Bronchial epithelial cell (primary cell): Measurements from ENCODE around the gene SEMA4A. TPM values are rescaled to one million over a fixed set of nuclear protein-coding genes. Genes with fewer than 3 reads are reported as not detected.

Experiments
- DNase-seq: peaks from one replicate; pipeline ENCODE4 v3.0.0-alpha.2; 2010; ENCODE audit warnings: low read depth
- FAIRE-seq: peaks from 2 replicates; lab custom pipeline; 2011; peaks lifted over from hg19 to GRCh38; lab: Jason Lieb, UNC
- H3K27me3 ChIP-seq: 2 replicates; pipeline ENCODE4 v1.5.1; 2011; ENCODE audit warnings: low read length; ENCODE audit not compliant: control insufficient read depth, insufficient read depth
- H3K36me3 ChIP-seq: 2 replicates; pipeline ENCODE4 v1.5.1; 2011; ENCODE audit warnings: low read length; ENCODE audit not compliant: control insufficient read depth, insufficient read depth
- H3K4me3 ChIP-seq: 2 replicates; pipeline ENCODE4 v1.5.1; 2011; ENCODE audit warnings: mild to moderate bottlenecking, low read depth, low read length, control low read depth
- total RNA-seq: library from RNA; depleted of rRNA; stranded (reverse); fragments of >200 nt; gene quantifications from 2 replicates; pipeline ENCODE4 v1.2.1, GENCODE V29; 2014
- TF ChIP-seq, protein P1 (sequence below): IDR thresholded peaks from 2 replicates; pipeline ENCODE4 v1.5.1; 2011; ENCODE audit warnings: mild to moderate bottlenecking, moderate library complexity, low read length, control low read depth, inconsistent platforms; ENCODE audit not compliant: insufficient read depth, severe bottlenecking

The SEMA4A gene
- total RNA-seq, 1 donor from 2014 or later: 1.8 TPM

DNA sequence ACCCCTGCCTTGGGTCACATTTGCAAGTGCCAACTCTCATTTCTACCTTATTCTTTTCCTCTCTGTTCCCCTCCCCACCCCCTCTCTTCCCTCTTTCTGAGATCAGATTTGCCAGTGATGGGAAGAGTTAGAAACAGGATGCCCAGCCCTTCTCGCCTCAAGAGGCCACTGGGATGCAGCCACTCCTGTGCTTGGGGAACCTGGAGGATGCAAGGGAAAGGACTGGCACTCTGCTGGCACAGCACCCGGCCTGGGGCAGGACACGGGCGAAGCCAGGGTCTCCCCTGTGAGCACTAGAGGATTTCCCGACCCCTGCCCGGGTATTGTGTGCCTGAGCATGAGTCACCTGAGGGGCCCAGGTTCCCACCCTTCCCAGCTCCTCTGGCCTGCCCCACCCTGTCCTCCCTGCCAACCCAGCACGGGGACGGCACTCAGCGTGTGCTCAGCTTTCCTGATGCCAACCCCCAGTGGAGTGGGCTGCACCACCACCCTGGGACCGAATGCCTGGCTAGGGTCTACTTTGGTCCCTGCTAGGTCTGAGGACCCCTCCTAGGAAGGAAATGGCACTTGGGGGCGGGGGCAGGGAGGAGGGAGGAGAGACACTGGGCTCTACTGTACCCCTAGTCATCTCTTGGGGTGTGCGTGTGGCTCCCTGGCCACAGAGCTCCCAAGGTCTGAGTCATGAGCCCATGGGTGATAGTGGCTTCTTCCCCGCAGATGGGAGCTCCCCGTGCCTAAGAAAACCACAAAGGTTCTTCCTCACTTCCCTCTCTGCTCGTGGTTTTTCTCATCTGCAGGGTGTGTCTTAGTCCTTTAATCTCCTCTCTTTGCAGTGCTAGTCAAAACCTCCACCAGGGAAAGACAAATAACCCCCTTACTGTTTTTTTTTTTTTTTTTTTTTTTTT, 26.5 kb upstream of the SEMA4A start:
- TF ChIP-seq, protein P1, sequence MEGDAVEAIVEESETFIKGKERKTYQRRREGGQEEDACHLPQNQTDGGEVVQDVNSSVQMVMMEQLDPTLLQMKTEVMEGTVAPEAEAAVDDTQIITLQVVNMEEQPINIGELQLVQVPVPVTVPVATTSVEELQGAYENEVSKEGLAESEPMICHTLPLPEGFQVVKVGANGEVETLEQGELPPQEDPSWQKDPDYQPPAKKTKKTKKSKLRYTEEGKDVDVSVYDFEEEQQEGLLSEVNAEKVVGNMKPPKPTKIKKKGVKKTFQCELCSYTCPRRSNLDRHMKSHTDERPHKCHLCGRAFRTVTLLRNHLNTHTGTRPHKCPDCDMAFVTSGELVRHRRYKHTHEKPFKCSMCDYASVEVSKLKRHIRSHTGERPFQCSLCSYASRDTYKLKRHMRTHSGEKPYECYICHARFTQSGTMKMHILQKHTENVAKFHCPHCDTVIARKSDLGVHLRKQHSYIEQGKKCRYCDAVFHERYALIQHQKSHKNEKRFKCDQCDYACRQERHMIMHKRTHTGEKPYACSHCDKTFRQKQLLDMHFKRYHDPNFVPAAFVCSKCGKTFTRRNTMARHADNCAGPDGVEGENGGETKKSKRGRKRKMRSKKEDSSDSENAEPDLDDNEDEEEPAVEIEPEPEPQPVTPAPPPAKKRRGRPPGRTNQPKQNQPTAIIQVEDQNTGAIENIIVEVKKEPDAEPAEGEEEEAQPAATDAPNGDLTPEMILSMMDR: no peak
- no peaks in the 10 kb centered on the region for H3K27me3 ChIP-seq
- FAIRE-seq (no peak), DNase-seq (peak; percentile 69)
- H3K36me3 ChIP-seq: peaks cover 7% of the 10 kb centered on the region
- H3K4me3 ChIP-seq: no peak overlapping the region

DNA sequence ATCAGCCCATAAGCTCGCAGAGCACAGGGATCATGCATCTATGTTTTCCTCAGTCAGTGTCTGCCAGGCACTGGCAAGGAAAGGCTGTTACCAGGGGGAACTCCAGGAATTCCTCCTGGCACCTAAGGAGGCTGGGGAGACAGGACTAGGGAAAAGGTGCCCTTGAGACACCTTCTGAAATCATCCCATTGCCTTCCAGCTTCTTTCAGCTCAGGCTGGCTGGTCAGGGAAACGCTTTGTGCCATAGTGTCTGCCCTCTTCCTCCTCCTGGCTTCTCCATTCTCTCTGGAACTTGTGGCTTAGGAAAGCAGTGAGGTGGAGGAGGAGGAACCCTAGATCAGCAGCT, 25.1 kb upstream of the SEMA4A start:
- Histone ChIP-seq H3K36me3 (peaks cover 13% of the 10 kb centered on the region), H3K27me3 (no peaks in the 10 kb centered on the region), H3K4me3 (no peak overlapping the region)
- FAIRE-seq (no peak), DNase-seq (no peak)
- TF ChIP-seq, protein P1: no peak

DNA sequence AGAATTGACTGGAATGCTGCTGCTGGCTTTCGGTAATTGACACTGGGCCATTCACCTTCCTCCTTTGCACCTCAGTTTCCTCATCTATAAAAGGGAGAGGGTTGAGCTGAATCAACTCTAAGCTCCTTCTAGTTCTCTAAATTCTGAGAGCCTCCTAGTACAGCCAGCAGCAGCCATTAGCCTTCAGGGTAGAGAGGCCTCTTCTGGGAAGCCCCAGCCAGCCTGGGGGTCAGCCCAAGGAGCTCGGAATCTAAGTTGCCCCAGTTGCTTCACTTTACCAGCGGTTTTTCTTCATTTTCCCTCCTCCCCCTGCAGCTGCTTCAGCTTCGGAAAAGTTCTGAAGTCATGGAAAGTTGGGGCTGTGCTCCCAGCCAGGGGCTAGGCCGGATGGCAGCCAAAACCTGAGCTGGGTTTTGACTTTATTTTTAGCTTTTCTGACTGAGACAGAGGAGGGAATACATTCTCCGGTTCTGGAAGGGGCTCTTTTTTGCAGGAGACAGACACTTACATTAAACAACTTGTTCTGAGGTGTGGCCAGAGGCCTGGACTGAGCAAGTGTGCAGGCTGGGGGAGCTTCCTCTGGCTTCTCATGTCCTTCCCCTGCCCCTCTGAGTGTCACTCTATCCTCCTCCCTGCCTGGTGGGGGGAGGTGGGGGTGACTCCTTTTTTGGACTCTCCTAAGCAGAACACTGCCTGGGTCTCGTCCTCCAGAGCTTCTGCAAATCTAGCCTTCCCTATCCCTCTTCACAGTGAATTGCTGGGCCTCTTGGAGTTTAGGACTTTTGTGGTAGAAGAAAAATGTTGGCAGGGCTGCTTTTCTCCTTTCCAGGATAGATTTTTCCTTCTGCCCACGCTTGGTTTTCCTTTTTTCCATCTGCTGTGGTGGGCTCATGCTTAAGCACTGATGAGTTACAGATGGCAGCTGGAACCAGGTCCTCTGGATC, 24.5 kb upstream of the SEMA4A start:
- TF ChIP-seq, protein P1: no peak
- Histone ChIP-seq H3K4me3 (no peak overlapping the region), H3K27me3 (no peaks in the 10 kb centered on the region), H3K36me3 (peaks cover 17% of the 10 kb centered on the region)
- DNase-seq (no peak), FAIRE-seq (no peak)

- DNase-seq (peak; percentile 93), FAIRE-seq (peak; percentile 94)
These were observed 23.5 kb upstream of the SEMA4A start for GRCh38 chr1:156129687-156130577.

GRCh38 chr1:156130578-156130942, 22.8 kb upstream of the SEMA4A start:
- FAIRE-seq (no peak), DNase-seq (no peak)
- TF ChIP-seq, protein P1: no peak
- H3K4me3 ChIP-seq: no peak overlapping the region
- no peaks in the 10 kb centered on the region for H3K27me3 ChIP-seq
- peaks cover 32% of the 10 kb centered on the region for H3K36me3 ChIP-seq

More at GRCh38 chr1:156129687-156130577, 23.5 kb upstream of the SEMA4A start:
- no peaks in the 10 kb centered on the region for H3K27me3 ChIP-seq
- no peak overlapping the region for H3K4me3 ChIP-seq
- TF ChIP-seq, protein P1: peak; percentile 99
- peaks cover 27% of the 10 kb centered on the region for H3K36me3 ChIP-seq
